NCI-H2107 treated with DMSO at 0.1 percent for 48 hours (cell line): ENCODE data around the gene VSX1.

Experiments
- DNase-seq: peaks from one replicate; lab custom pipeline; 2025; ENCODE audit not compliant: unreplicated experiment; lab: John Stamatoyannopoulos, UW

The VSX1 gene

DNA sequence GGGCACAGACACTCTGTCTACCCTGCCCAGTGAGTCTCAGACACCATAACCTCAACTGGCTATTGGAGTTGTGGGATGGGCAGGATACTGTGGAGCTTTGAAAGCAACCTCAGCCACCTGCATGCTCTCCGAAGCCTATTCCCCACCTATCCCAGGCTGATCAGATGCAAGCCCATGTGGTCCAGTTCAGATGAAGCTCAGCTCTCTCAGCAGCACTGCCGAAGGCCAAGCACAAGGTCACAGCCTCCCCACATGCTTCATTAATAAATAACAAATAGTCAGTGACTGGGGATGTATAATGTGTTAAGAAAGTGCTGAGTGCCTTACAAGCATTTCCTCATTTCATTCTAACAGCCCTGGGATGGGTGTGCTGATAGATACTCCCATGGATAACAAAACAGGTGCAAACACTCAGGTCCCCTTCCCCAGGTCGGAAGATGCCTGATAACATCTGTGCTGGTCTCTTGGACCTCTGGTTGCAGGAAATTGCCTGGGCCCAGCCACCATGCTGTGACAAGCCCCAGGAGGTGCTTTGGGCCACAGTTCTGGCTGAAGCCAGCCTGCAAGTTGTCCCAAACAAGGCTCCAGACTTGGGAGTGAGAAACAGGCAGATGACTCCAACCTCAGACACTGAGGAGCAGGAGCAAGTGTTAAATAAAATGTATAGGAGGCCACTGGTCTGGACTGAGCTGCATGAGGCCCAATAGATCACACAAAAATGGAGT lies 27.7 kb downstream of the VSX1 start:
- DNase-seq, result no peak

- no peak for DNase-seq
Observed at GRCh38 chr20:25053255-25054031, 28.5 kb downstream of the VSX1 start.

DNA sequence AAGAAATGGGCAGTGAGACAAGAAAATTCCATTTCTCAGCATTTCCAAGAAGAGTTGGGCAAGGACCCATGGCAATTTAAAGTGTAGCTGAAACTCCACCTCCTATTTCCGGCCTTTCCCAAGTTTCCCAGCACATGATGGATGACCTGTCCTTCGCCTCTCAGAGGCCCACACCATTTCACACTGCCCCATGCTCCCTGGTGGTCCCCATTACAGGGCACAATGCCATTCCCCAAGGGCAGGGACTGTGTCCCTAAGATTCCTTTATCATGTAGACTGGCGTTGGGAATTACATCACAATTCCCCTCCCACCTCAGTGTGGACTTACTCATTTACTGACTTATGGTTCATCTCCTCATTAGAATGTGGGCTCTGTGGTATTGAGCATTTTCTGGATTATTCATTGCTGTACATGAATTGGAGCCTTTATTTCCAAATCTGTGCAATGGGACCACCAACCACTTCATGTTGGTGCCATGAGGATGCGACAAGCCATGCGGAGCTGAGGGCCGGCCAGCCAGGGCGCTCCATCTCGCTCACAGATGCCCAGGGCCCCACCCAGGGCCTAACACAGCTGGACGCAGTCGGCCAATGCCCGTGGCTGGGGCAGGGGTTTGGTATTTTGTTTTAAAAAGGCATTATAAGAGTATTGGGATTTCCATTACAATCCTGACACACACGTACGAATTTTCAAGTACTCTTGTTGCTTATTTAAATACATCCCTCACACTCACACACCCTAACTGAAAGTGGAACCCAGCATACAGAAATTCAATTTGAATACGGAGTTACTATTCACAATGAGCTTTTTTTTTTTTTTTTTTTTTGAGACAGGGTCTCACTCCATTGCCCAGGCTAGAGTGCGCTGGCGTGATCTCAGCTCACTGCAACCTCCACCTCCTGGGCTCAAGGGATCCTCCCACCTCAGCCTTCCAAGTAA lies 29.4 kb downstream of the VSX1 start:
- DNase-seq, result no peak

DNA sequence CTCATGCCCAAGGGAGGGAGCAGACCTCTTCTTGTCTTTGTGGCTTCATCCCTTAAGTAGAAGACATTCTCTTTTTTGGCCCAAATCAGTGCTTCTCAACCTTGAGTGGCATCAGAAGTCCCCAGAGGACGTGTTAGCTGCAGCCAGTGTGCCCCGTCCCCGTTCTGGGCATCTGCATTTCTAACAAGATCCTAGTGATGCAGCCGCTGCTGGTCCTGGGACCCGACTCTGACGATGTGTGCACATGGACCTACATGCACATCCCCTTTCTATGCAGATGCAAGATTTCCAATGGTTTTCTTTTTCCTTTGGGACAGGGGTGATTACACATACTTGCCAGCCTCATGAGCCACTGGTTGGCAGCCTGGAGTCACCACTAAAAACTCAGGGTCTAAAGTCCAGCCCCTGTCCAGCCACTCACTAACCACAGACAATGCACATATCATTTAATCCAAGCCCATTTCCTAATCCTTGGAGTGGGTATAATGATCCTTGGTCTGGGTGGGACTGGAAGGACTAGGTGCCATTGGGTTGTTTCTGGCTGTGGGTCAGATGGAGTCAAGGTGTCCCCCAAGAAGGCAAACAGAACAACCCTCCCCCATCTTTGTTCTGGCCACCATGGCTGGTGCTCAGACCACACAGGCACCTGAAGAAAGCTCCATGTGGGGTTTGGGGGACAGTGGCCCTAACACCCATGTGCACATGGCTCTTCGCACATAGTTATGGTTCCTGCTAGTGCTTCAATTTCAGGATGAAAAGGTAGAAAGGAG lies 30.4 kb downstream of the VSX1 start:
- no peak for DNase-seq

DNA sequence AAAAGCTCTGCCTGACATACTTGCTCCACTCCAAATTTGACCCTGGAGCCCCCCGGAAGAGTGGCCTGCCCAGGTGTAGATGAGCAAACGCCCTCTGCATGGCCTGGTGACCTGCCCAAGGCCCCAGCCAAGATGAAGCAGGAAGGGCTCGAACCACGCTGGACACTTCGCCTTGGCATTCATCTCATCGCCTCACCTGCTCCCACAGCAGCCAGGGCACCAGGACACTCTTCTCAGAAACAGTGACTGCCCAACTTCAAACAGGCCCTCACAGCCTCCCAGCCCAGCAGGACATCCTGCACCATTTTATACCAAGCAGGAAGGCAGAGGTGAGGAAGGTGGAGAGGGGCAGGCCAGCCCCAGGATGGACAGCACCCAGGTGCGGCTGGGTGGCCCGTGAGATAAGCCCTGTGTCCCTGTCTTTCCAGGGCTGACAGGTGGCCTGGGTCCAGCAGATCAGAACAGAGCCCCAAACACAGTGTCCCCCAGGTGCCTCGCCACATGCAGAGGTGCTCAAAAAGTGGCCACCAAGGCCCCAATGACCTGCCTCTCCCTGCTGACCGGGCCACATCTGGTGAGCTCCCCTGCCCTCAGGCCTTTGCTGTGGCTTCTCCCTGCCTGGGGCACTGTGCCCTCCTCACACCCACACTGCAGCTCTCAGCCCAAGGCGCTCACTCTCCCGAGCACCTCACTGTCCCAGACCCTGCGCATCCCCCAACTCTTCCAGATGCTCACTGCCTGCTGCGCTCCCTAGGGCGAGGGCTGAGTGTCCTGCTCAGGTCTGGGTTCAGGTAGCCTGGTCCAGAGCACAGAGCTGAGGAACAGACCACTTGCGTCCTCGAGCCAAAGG lies 31.2 kb downstream of the VSX1 start:
- DNase-seq, result no peak

DNA sequence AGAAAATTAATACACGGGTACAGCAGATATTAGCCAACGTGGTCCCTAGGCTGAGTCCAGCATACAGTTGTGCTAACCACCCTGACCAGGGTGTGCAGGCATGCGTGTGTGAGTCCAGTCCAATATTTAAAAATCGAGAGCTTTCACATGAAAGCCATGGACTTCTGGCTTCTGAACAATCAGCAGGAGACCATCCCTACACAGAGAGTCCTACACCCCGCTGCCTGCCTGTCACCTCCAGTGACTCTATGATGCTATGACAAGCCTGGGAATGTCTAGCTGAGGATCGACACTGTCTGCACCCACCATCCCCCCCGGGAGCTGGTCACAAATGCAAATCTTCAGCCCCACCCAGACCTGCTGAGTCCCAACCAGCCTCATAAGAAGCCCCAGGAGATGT lies 31.9 kb downstream of the VSX1 start:
- DNase-seq, result no peak

- no peak for DNase-seq
Observed at GRCh38 chr20:25049261-25050060, 32.5 kb downstream of the VSX1 start.

GRCh38 chr20:25048519-25048952 lies 33.4 kb downstream of the VSX1 start:
- no peak for DNase-seq

GRCh38 chr20:25047766-25048165 lies 34.2 kb downstream of the VSX1 start:
- DNase-seq, result no peak

- DNase-seq, result no peak
Observed at GRCh38 chr20:25046736-25047666, 34.9 kb downstream of the VSX1 start.

DNA sequence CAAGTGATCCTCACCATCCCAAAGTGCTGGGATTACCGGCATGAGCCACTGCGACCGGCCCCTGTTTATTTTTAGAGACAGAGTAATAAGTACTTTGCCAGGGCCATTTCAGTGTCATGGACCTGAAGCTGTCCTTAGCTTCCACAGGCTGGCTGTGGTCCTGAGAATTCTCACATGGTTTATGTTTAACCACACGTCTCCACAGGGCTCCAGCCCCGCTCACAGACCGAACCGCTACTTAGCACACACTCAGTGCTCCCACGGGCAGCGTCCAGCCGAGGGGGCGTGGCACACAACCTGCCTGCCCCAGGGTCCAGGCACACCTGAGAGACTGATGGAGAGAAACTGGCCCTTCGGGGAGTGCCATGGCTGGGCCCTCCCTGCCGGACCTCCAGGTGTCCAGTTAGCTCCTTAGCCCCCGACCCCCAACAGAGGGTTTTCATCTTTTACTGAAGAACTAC lies 35.7 kb downstream of the VSX1 start:
- DNase-seq, result no peak

GRCh38 chr20:25045343-25045712 lies 36.6 kb downstream of the VSX1 start:
- no peak for DNase-seq

DNA sequence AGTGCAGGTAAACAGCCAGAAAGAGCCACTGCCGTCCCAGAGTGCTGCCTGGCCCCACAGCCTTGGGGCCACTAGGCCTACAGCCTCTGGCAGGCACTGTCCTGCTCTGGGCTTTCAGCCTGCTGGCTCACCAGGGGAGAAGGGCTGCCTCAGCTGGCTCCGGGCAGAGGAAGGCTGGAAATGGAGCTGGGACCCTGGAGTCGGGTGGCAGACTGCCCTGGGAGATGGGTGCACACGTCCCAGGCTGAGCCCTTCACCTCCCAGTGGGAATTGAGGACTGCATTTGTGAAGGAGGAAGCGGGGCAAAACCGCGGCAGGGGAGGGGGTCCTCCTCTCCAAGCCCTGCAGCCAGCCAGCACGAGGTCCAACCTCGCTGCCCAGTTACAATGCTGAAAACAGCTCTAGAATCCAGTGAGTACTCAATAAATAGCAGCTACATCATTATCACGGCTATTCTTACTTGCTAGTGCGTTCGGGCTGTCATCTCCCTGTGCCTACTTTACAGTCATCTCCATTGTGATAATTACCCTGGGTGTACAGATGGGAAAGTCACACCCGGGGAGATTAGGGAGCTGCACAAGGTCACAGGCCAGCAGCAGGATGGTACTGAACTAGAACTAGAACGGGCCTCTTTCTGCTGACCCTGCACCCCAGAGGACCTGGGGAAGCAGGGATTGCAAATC lies 37.1 kb downstream of the VSX1 start:
- DNase-seq, result no peak

- DNase-seq, result no peak
Observed at GRCh38 chr20:25044261-25044560, 37.7 kb downstream of the VSX1 start.

DNA sequence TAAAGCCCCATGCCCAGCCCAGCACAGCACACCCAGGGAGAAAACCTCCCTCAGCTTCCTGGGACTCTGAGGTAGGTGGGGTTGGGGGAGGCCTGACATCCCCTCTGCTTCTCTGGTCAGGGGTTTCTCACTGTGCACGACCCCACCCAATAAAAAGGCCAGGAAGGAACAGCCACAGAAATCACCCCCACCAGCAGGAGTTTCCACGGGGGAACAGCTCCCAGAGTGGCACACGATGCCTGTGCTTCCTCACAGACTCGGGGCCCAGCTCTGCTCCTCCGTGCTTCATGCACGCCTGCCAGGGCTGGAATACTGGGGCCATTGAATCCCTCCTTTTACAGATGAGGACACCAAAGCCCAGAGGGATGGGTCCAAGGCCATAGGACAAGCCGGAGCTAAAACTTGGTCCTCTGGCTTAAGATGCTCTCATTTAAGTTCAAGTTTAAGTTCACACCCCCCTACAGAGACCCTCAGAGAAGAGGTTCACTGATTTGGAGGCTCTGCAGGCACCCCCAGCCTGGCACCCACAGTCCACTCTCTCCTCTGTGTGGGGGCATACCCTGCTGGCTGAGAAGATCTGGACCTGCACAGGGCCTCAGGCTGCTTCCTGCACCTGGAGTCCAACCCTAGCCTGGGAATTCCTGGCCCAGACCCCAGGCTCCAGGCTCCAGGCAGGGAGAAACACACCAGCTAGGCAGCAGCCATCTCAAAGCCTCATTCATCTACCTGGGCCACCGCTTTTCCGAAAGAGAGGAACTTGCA lies 38.3 kb downstream of the VSX1 start:
- no peak for DNase-seq
